Ishikawa (cell line): Measurements from ENCODE around the gene HARBI1.

Experiments
- CEBPB ChIP-seq: IDR thresholded peaks from 2 replicates; pipeline ENCODE4 v1.6.1; 2012
- CREB1 ChIP-seq: IDR thresholded peaks from 2 replicates; pipeline ENCODE4 v1.6.1; 2012; ENCODE audit warnings: low read depth
- FOXM1 ChIP-seq: IDR thresholded peaks from 2 replicates; pipeline ENCODE4 v1.6.1; 2012; ENCODE audit warnings: low read depth, borderline replicate concordance
- NFIC ChIP-seq: IDR thresholded peaks from 2 replicates; pipeline ENCODE4 v1.6.1; 2012
- RAD21 ChIP-seq: IDR thresholded peaks from 2 replicates; pipeline ENCODE4 v1.6.1; 2012; ENCODE audit warnings: low read depth
- TAF1 ChIP-seq: IDR thresholded peaks from 2 replicates; pipeline ENCODE4 v1.6.1; 2012; ENCODE audit warnings: low read depth, mild to moderate bottlenecking
- USF1 ChIP-seq: IDR thresholded peaks from 2 replicates; pipeline ENCODE4 v1.6.1; 2012
- YY1 ChIP-seq: IDR thresholded peaks from 2 replicates; pipeline ENCODE4 v1.6.1; 2012; ENCODE audit warnings: low read depth
- ZBTB7A ChIP-seq: IDR thresholded peaks from 2 replicates; pipeline ENCODE4 v1.6.1; 2012; ENCODE audit warnings: low read depth

GRCh38 chr11:46641639-46642038 lies 24.6 kb upstream of the HARBI1 start:
- TF ChIP-seq FOXM1 (no peak), YY1 (no peak), RAD21 (no peak), TAF1 (no peak), NFIC (no peak), ZBTB7A (no peak), CREB1 (no peak), USF1 (no peak), CEBPB (no peak)
